Esophagus muscularis mucosa (tissue), 3 donors: ENCODE data around the gene SASS6.

ENCODE experiments used
- POLR2A ChIP-seq: fragments of 450-650 bp; IDR thresholded peaks from one replicate; pipeline ENCODE4 v1.6.1; 2017; ENCODE audit warnings: antibody characterized with exemption, moderate library complexity, mild to moderate bottlenecking, low read depth
- POLR2AphosphoS5 ChIP-seq, 2 donors: sonication (generic); formaldehyde crosslinking; IDR thresholded peaks; one replicate each; pipeline ENCODE4 v1.6.1; 2017; ENCODE audit warnings: antibody characterized with exemption in 2 of 2
- TF ChIP-seq, protein P1 (sequence below), 3 experiments: fragments of 200-600 bp in 2 of 3; fragments of 450-650 bp in 1 of 3; sonication (generic) in 2 of 3; IDR thresholded peaks; one replicate each; pipeline ENCODE4 v1.5.1; 2017 to 2019; ENCODE audit warnings: antibody characterized with exemption in 3 of 3, mild to moderate bottlenecking in 2 of 3, moderate library complexity in 1 of 3

DNA sequence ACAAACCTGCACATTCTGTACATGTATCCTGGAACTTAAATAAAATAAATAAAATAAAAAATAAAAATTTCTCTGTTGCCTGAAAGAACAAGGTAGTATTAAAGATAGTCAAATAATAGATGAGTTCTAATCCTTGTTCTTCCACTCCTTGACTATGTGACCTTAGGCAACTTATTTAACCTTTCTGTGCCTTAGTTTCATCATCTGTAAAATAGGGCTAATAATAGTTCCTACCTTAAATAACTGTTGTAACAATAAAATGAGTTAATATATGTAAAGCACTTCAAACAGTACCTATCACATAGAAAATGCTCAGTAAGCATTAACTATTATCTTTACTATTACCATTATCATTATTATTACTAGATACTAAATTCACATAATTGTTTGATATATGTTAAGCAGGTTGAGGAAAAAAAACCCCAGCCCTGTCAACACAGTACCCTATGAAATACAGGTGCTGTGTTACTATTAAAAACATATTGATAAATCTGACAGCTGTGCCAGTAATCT is 23.1 kb downstream of the SASS6 start:
- TF ChIP-seq POLR2AphosphoS5 (IDR thresholded peaks at IDR 0.05): no peak
- TF ChIP-seq, protein P1, sequence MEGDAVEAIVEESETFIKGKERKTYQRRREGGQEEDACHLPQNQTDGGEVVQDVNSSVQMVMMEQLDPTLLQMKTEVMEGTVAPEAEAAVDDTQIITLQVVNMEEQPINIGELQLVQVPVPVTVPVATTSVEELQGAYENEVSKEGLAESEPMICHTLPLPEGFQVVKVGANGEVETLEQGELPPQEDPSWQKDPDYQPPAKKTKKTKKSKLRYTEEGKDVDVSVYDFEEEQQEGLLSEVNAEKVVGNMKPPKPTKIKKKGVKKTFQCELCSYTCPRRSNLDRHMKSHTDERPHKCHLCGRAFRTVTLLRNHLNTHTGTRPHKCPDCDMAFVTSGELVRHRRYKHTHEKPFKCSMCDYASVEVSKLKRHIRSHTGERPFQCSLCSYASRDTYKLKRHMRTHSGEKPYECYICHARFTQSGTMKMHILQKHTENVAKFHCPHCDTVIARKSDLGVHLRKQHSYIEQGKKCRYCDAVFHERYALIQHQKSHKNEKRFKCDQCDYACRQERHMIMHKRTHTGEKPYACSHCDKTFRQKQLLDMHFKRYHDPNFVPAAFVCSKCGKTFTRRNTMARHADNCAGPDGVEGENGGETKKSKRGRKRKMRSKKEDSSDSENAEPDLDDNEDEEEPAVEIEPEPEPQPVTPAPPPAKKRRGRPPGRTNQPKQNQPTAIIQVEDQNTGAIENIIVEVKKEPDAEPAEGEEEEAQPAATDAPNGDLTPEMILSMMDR (IDR thresholded peaks at IDR 0.05): no peak
- TF ChIP-seq POLR2A: no peak
